SK-N-MC (cell line): Measurements from ENCODE around the gene RAB6B.
"Not testable (repeated sequence)": the region's sequence is repeated elsewhere in the genome, so short reads cannot be mapped to it uniquely, and the experiment has no call there.

Experiments
- EZH2 ChIP-seq: fragments of 200-600 bp; sonication (generic); IDR thresholded peaks from one replicate; pipeline ENCODE4 v1.6.1; 2017; ENCODE audit warnings: antibody characterized with exemption
- FOXP2 ChIP-seq: optimal IDR thresholded peaks from 2 replicates; pipeline ENCODE3; 2011; ENCODE audit warnings: mild to moderate bottlenecking, moderate library complexity; ENCODE audit not compliant: insufficient read depth; ENCODE audit errors: extremely low read length, control extremely low read depth
- POLR2AphosphoS5 ChIP-seq: IDR thresholded peaks from 2 replicates; pipeline ENCODE4 v1.6.1; 2012; ENCODE audit warnings: mild to moderate bottlenecking, low read depth, low read length, borderline replicate concordance

DNA sequence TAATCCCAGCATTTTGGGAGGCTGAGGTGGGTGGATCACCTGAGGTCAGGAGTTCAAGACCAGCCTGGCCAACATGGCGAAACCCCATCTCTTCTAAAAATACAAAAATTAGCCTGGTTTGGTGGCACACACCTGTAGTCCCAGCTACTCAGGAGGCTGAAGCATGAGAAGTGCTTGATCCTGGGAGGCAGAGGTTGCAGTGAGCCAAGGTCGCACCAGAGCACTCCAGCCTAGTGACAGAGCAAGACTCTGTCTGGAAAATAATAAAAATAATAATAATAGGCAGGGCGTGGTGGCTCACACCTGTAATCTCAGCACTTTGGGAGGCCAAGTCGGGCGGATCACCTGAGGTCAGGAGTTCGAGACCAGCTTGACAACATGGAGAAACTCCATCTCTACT lies 114.9 kb downstream of the RAB6B start:
- not testable (repeated sequence) for TF ChIP-seq POLR2AphosphoS5, EZH2, FOXP2
